ENCODE data around the gene P2RY14.

The P2RY14 gene

GRCh38 chr3:151182349-151183079 is 95.8 kb downstream of the P2RY14 start:
- 84% methylated on average over 5 of the region's 5 CpGs for WGBS
- no peak overlapping the region for H3K27ac ChIP-seq (ENCODE audit: low read length, poor library complexity, severe bottlenecking)
- no peak overlapping the region for H4K91ac ChIP-seq (ENCODE audit: low read length)
- no peak overlapping the region for H3K23ac ChIP-seq (ENCODE audit: low read length in 2 of 2)
- H3K36me3 ChIP-seq (ENCODE audit: control insufficient read depth in 1 of 2, insufficient read depth in 2 of 2, low read depth in 1 of 2, low read length in 2 of 2): no peaks in the 10 kb centered on the region
- no peak for DNase-seq
- no peak overlapping the region for H2BK120ac ChIP-seq (ENCODE audit: low read depth, low read length)
- H3K4ac ChIP-seq (ENCODE audit: low read depth in 1 of 2, low read length in 2 of 2): no peak overlapping the region
- peak overlapping the region; percentile 19 for H4K8ac ChIP-seq (ENCODE audit: low read length)
- H3K9ac ChIP-seq (ENCODE audit: low read length): no peak overlapping the region
- no peak overlapping the region for H2BK5ac ChIP-seq (ENCODE audit: low read depth, low read length, poor library complexity, severe bottlenecking)
- H3K14ac ChIP-seq (ENCODE audit: low read length in 2 of 2): peak overlapping the region in 1 of 2 experiments; percentile 26
- H3K4me2 ChIP-seq (ENCODE audit: low read length, poor library complexity, severe bottlenecking): no peak overlapping the region
- H3K4me3 ChIP-seq (ENCODE audit: insufficient read depth in 1 of 2, low read depth in 1 of 2, low read length in 2 of 2): no peak overlapping the region
- peak overlapping the region; percentile 29 for H2AFZ ChIP-seq (ENCODE audit: low read depth, low read length)
- H2BK15ac ChIP-seq (ENCODE audit: low read depth, poor library complexity, severe bottlenecking): no peak overlapping the region
- no peaks in the 10 kb centered on the region for H3K79me1 ChIP-seq (replicated peaks; ENCODE audit: low read length, poor library complexity, severe bottlenecking)
- peak overlapping the region in 1 of 2 experiments; percentile 43 for H3K18ac ChIP-seq (ENCODE audit: low read depth in 1 of 2, low read length in 2 of 2)
- no peak overlapping the region for H2BK12ac ChIP-seq (ENCODE audit: low read length in 2 of 2)
- H3K27me3 ChIP-seq (ENCODE audit: control insufficient read depth in 1 of 2, insufficient read depth in 1 of 2, low read length in 2 of 2): no peaks in the 10 kb centered on the region
- H3K4me1 ChIP-seq (ENCODE audit: control insufficient read depth, insufficient read depth, low read depth, low read length): no peaks in the 10 kb centered on the region
- no peak overlapping the region for H2AK5ac ChIP-seq (ENCODE audit: low read length, severe bottlenecking)
- no peaks in the 10 kb centered on the region for H3K9me3 ChIP-seq (ENCODE audit: control insufficient read depth, low read length)

- H3K4me3 ChIP-seq (ENCODE audit: insufficient read depth in 1 of 2, low read depth in 1 of 2, low read length in 2 of 2): no peak overlapping the region
- no peak overlapping the region for H3K27ac ChIP-seq (ENCODE audit: low read length, poor library complexity, severe bottlenecking)
- no peaks in the 10 kb centered on the region for H3K36me3 ChIP-seq (ENCODE audit: control insufficient read depth in 1 of 2, insufficient read depth in 2 of 2, low read depth in 1 of 2, low read length in 2 of 2)
- H3K27me3 ChIP-seq (ENCODE audit: control insufficient read depth in 1 of 2, insufficient read depth in 1 of 2, low read length in 2 of 2): no peaks in the 10 kb centered on the region
- H2BK15ac ChIP-seq (ENCODE audit: low read depth, poor library complexity, severe bottlenecking): no peak overlapping the region
- H4K91ac ChIP-seq (ENCODE audit: low read length): no peak overlapping the region
- H4K8ac ChIP-seq (ENCODE audit: low read length): no peak overlapping the region
- no peak overlapping the region for H2BK5ac ChIP-seq (ENCODE audit: low read depth, low read length, poor library complexity, severe bottlenecking)
- no peak overlapping the region for H2BK12ac ChIP-seq (ENCODE audit: low read length in 2 of 2)
- no peak for DNase-seq
- H3K23ac ChIP-seq (ENCODE audit: low read length in 2 of 2): no peak overlapping the region
- no peak overlapping the region for H2BK120ac ChIP-seq (ENCODE audit: low read depth, low read length)
- no peak overlapping the region for H3K9ac ChIP-seq (ENCODE audit: low read length)
- H3K4me2 ChIP-seq (ENCODE audit: low read length, poor library complexity, severe bottlenecking): no peak overlapping the region
- no peaks in the 10 kb centered on the region for H3K9me3 ChIP-seq (ENCODE audit: control insufficient read depth, low read length)
- H2AFZ ChIP-seq (ENCODE audit: low read depth, low read length): no peak overlapping the region
- no peak overlapping the region for H3K4ac ChIP-seq (ENCODE audit: low read depth in 1 of 2, low read length in 2 of 2)
- no peak overlapping the region for H3K18ac ChIP-seq (ENCODE audit: low read depth in 1 of 2, low read length in 2 of 2)
- no peaks in the 10 kb centered on the region for H3K79me1 ChIP-seq (replicated peaks; ENCODE audit: low read length, poor library complexity, severe bottlenecking)
- WGBS: 100% methylated on average over 2 of the region's 2 CpGs
- H3K4me1 ChIP-seq (ENCODE audit: control insufficient read depth, insufficient read depth, low read depth, low read length): no peaks in the 10 kb centered on the region
- H2AK5ac ChIP-seq (ENCODE audit: low read length, severe bottlenecking): no peak overlapping the region
- no peak overlapping the region for H3K14ac ChIP-seq (ENCODE audit: low read length in 2 of 2)
Measured at GRCh38 chr3:151178208-151178845, 100.0 kb downstream of the P2RY14 start.

GRCh38 chr3:151175952-151176351 is 102.4 kb downstream of the P2RY14 start:
- Histone ChIP-seq H3K4ac (ENCODE audit: low read depth in 1 of 2, low read length in 2 of 2) (no peak overlapping the region), H4K91ac (ENCODE audit: low read length) (no peak overlapping the region), H2BK120ac (ENCODE audit: low read depth, low read length) (no peak overlapping the region), H2BK12ac (ENCODE audit: low read length in 2 of 2) (no peak overlapping the region), H3K4me2 (ENCODE audit: low read length, poor library complexity, severe bottlenecking) (no peak overlapping the region), H2AK5ac (ENCODE audit: low read length, severe bottlenecking) (no peak overlapping the region), H3K14ac (ENCODE audit: low read length in 2 of 2) (no peak overlapping the region), H2AFZ (ENCODE audit: low read depth, low read length) (no peak overlapping the region), H3K23ac (ENCODE audit: low read length in 2 of 2) (no peak overlapping the region), H3K9ac (ENCODE audit: low read length) (no peak overlapping the region), H3K9me3 (ENCODE audit: control insufficient read depth, low read length) (no peaks in the 10 kb centered on the region), H3K4me3 (ENCODE audit: insufficient read depth in 1 of 2, low read depth in 1 of 2, low read length in 2 of 2) (no peak overlapping the region), H3K36me3 (ENCODE audit: control insufficient read depth in 1 of 2, insufficient read depth in 2 of 2, low read depth in 1 of 2, low read length in 2 of 2) (no peaks in the 10 kb centered on the region), H3K18ac (ENCODE audit: low read depth in 1 of 2, low read length in 2 of 2) (no peak overlapping the region), H2BK5ac (ENCODE audit: low read depth, low read length, poor library complexity, severe bottlenecking) (no peak overlapping the region), H2BK15ac (ENCODE audit: low read depth, poor library complexity, severe bottlenecking) (no peak overlapping the region), H3K27ac (ENCODE audit: low read length, poor library complexity, severe bottlenecking) (no peak overlapping the region), H3K4me1 (ENCODE audit: control insufficient read depth, insufficient read depth, low read depth, low read length) (no peaks in the 10 kb centered on the region), H3K79me1 (replicated peaks; ENCODE audit: low read length, poor library complexity, severe bottlenecking) (no peaks in the 10 kb centered on the region), H4K8ac (ENCODE audit: low read length) (no peak overlapping the region), H3K27me3 (ENCODE audit: control insufficient read depth in 1 of 2, insufficient read depth in 1 of 2, low read length in 2 of 2) (no peaks in the 10 kb centered on the region)
- DNase-seq: no peak
- no CpG with 5 or more reads among the region's 2 CpGs for WGBS

GRCh38 chr3:151174351-151174750 is 104.0 kb downstream of the P2RY14 start:
- no peak overlapping the region for H3K4me2 ChIP-seq (ENCODE audit: low read length, poor library complexity, severe bottlenecking)
- no peak overlapping the region for H3K14ac ChIP-seq (ENCODE audit: low read length in 2 of 2)
- H3K9me3 ChIP-seq (ENCODE audit: control insufficient read depth, low read length): no peaks in the 10 kb centered on the region
- no peaks in the 10 kb centered on the region for H3K79me1 ChIP-seq (replicated peaks; ENCODE audit: low read length, poor library complexity, severe bottlenecking)
- H3K36me3 ChIP-seq (ENCODE audit: control insufficient read depth in 1 of 2, insufficient read depth in 2 of 2, low read depth in 1 of 2, low read length in 2 of 2): no peaks in the 10 kb centered on the region
- H3K4me3 ChIP-seq (ENCODE audit: insufficient read depth in 1 of 2, low read depth in 1 of 2, low read length in 2 of 2): no peak overlapping the region
- no peak overlapping the region for H2BK12ac ChIP-seq (ENCODE audit: low read length in 2 of 2)
- no peak overlapping the region for H2AFZ ChIP-seq (ENCODE audit: low read depth, low read length)
- no peak overlapping the region for H3K23ac ChIP-seq (ENCODE audit: low read length in 2 of 2)
- no peak overlapping the region for H3K27ac ChIP-seq (ENCODE audit: low read length, poor library complexity, severe bottlenecking)
- no peak overlapping the region for H3K4ac ChIP-seq (ENCODE audit: low read depth in 1 of 2, low read length in 2 of 2)
- H4K91ac ChIP-seq (ENCODE audit: low read length): no peak overlapping the region
- H2BK5ac ChIP-seq (ENCODE audit: low read depth, low read length, poor library complexity, severe bottlenecking): no peak overlapping the region
- WGBS: no CpG with 5 or more reads among the region's 2 CpGs
- no peak overlapping the region for H2BK15ac ChIP-seq (ENCODE audit: low read depth, poor library complexity, severe bottlenecking)
- no peak for DNase-seq
- H3K18ac ChIP-seq (ENCODE audit: low read depth in 1 of 2, low read length in 2 of 2): no peak overlapping the region
- no peaks in the 10 kb centered on the region for H3K27me3 ChIP-seq (ENCODE audit: control insufficient read depth in 1 of 2, insufficient read depth in 1 of 2, low read length in 2 of 2)
- no peak overlapping the region for H2AK5ac ChIP-seq (ENCODE audit: low read length, severe bottlenecking)
- no peak overlapping the region for H3K9ac ChIP-seq (ENCODE audit: low read length)
- no peak overlapping the region for H2BK120ac ChIP-seq (ENCODE audit: low read depth, low read length)
- H4K8ac ChIP-seq (ENCODE audit: low read length): no peak overlapping the region
- H3K4me1 ChIP-seq (ENCODE audit: control insufficient read depth, insufficient read depth, low read depth, low read length): no peaks in the 10 kb centered on the region
